H1 (cell line): ENCODE data around the gene SLC6A19.

Source experiments
- ASH2L ChIP-seq: fragments of 200-600, 300-600 bp; sonication (generic); IDR thresholded peaks from one replicate; pipeline ENCODE4 v1.7.1; 2017; ENCODE audit warnings: low read length
- CBX5 ChIP-seq: fragments of 300-800, 300-1000 bp; sonication (generic); IDR thresholded peaks from 2 replicates; pipeline ENCODE4 v1.7.1; 2016; ENCODE audit warnings: antibody characterized with exemption, low read length, low read depth
- CTCF ChIP-seq, 3 experiments: IDR thresholded peaks; 1 replicate in 2 of 3; 2 replicates in 1 of 3; pipeline versions ENCODE4 v1.5.1 to v1.6.1; 2011; ENCODE audit warnings: low read length in 3 of 3, mild to moderate bottlenecking in 3 of 3, inconsistent platforms in 2 of 3, low read depth in 1 of 3, moderate library complexity in 1 of 3; ENCODE audit not compliant: insufficient read depth in 1 of 3; ENCODE audit errors: control extremely low read depth in 1 of 3
- EP300 ChIP-seq, 2 experiments: IDR thresholded peaks; 1 replicate in 1 of 2; 2 replicates in 1 of 2; pipeline ENCODE4 v1.6.1; 2011 to 2012; ENCODE audit warnings: low read depth in 2 of 2, low read length in 2 of 2, mild to moderate bottlenecking in 2 of 2, borderline replicate concordance in 1 of 2, inconsistent platforms in 1 of 2, moderate library complexity in 1 of 2
- NRF1 ChIP-seq: IDR thresholded peaks from 2 replicates; pipeline ENCODE4 v1.6.1; 2011; ENCODE audit warnings: mild to moderate bottlenecking, low read depth, low read length, improper control_type of control experiment
- POLR2AphosphoS5 ChIP-seq: IDR thresholded peaks from 2 replicates; pipeline ENCODE4 v1.6.1; 2011; ENCODE audit warnings: low read depth, low read length
- TF ChIP-seq, protein P1 (sequence below): IDR thresholded peaks from 2 replicates; pipeline ENCODE4 v1.6.1; 2011; ENCODE audit warnings: low read length, improper control_type of control experiment

- TF ChIP-seq CTCF (IDR thresholded peaks at IDR 0.05; ENCODE audit: control extremely low read depth in 1 of 3, insufficient read depth in 1 of 3, low read depth in 1 of 3, low read length in 3 of 3), result no peak
- no peak for TF ChIP-seq EP300 (IDR thresholded peaks at IDR 0.05; ENCODE audit: borderline replicate concordance in 1 of 2, low read depth in 2 of 2, low read length in 2 of 2)
- TF ChIP-seq, protein P1, sequence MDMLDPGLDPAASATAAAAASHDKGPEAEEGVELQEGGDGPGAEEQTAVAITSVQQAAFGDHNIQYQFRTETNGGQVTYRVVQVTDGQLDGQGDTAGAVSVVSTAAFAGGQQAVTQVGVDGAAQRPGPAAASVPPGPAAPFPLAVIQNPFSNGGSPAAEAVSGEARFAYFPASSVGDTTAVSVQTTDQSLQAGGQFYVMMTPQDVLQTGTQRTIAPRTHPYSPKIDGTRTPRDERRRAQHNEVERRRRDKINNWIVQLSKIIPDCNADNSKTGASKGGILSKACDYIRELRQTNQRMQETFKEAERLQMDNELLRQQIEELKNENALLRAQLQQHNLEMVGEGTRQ, result no peak
- no peak for TF ChIP-seq POLR2AphosphoS5
- TF ChIP-seq CBX5, result no peak
- TF ChIP-seq NRF1, result no peak
- TF ChIP-seq ASH2L, result no peak
These were observed 19.7 kb upstream of the SLC6A19 start for GRCh38 chr5:1181451-1182359.
